ENCODE measurements around the gene SLC30A3. TPM values are rescaled to one million over a fixed set of nuclear protein-coding genes. Genes with fewer than 3 reads are reported as not detected.

The SLC30A3 gene
- total and polyA plus RNA-seq, 10 of the 15 experiments (the other 5 are each of a cell fraction or from before 2014, with no cell fraction given): 0.23 TPM; not detected in 9

DNA sequence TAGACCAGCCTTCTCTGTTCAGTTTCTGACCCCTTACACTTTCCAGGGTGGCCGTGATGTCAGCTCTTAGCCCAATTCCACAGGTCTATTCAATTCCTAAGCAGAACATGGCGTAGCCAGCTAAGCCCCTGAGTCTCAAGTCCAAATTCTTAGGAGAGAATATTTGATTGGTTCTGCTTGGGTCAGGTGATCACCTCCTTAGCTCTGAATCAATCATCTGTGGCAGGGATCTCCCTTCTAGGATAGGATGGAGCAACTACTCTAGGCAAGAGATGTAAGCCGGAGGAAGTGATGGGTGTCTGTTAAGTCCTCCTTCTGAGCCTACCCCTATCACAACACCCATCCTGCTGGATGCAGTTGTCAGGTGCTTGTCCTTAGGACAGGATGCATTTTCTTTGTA is 34.3 kb upstream of the SLC30A3 start:
- DNase-seq (ENCODE audit: low read depth, low spot score): no peak
- ChIA-PET POLR2A (no interaction called here), RAD21 (ENCODE audit: unreplicated experiment) (no interaction called here), SMC1A (ENCODE audit: uncharacterized antibody, unreplicated experiment) (interaction anchor here (1.6 kb wide), 1 partner anchor 198 kb away, joined by 4 read pairs; no protein-coding TSS in a partner anchor), CTCF (interaction anchor here (0.9 to 2.4 kb wide), 3 partner anchors 15 to 57 kb away, joined by 3 to 6 read pairs (median 3); partner anchors contain the start of gene TRIM54)
- no peaks in the 10 kb centered on the region for H3K79me2 ChIP-seq (ENCODE audit: control insufficient read depth, insufficient read depth, low read length)
- no peak for FAIRE-seq
- no peak overlapping the region for H3K4me3 ChIP-seq
- H3K9me3 ChIP-seq (replicated peaks; ENCODE audit: control insufficient read depth, insufficient read depth, low read length): no peaks in the 10 kb centered on the region
- no peaks in the 10 kb centered on the region for H4K20me1 ChIP-seq (ENCODE audit: control insufficient read depth, insufficient read depth)
- intact Hi-C loops (cut with micrococcal nuclease; ENCODE audit: unreplicated experiment): no loop called here
- TF ChIP-seq YBX1 (IDR thresholded peaks at IDR 0.05) (no peak), SP1 (IDR thresholded peaks at IDR 0.05; ENCODE audit: low read depth, low read length) (no peak), NR2F1 (conservative IDR thresholded peaks at IDR 0.05) (no peak), PAX8 (IDR thresholded peaks at IDR 0.05) (no peak), POU2F2 (IDR thresholded peaks at IDR 0.05; ENCODE audit: borderline replicate concordance, low read depth, low read length) (no peak), JUNB (IDR thresholded peaks at IDR 0.05) (no peak), FOXM1 (IDR thresholded peaks at IDR 0.05; ENCODE audit: low read depth, low read length) (no peak), JUND (IDR thresholded peaks at IDR 0.05; ENCODE audit: low read depth, low read length) (no peak), ZNF274 (IDR thresholded peaks at IDR 0.05; ENCODE audit: insufficient read depth, insufficient read length) (no peak), RELA (IDR thresholded peaks at IDR 0.05; ENCODE audit: borderline replicate concordance, partially characterized antibody) (no peak), CBX3 (IDR thresholded peaks at IDR 0.05; ENCODE audit: borderline replicate concordance, low read depth) (no peak)
- TF ChIP-seq, protein P1, sequence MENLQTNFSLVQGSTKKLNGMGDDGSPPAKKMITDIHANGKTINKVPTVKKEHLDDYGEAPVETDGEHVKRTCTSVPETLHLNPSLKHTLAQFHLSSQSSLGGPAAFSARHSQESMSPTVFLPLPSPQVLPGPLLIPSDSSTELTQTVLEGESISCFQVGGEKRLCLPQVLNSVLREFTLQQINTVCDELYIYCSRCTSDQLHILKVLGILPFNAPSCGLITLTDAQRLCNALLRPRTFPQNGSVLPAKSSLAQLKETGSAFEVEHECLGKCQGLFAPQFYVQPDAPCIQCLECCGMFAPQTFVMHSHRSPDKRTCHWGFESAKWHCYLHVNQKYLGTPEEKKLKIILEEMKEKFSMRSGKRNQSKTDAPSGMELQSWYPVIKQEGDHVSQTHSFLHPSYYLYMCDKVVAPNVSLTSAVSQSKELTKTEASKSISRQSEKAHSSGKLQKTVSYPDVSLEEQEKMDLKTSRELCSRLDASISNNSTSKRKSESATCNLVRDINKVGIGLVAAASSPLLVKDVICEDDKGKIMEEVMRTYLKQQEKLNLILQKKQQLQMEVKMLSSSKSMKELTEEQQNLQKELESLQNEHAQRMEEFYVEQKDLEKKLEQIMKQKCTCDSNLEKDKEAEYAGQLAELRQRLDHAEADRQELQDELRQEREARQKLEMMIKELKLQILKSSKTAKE (IDR thresholded peaks at IDR 0.05; ENCODE audit: low read depth, poor library complexity, severe bottlenecking): no peak
- TF ChIP-seq, protein P2, sequence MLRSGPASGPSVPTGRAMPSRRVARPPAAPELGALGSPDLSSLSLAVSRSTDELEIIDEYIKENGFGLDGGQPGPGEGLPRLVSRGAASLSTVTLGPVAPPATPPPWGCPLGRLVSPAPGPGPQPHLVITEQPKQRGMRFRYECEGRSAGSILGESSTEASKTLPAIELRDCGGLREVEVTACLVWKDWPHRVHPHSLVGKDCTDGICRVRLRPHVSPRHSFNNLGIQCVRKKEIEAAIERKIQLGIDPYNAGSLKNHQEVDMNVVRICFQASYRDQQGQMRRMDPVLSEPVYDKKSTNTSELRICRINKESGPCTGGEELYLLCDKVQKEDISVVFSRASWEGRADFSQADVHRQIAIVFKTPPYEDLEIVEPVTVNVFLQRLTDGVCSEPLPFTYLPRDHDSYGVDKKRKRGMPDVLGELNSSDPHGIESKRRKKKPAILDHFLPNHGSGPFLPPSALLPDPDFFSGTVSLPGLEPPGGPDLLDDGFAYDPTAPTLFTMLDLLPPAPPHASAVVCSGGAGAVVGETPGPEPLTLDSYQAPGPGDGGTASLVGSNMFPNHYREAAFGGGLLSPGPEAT (IDR thresholded peaks at IDR 0.05; ENCODE audit: low read depth): no peak
- TF ChIP-seq, protein P3, sequence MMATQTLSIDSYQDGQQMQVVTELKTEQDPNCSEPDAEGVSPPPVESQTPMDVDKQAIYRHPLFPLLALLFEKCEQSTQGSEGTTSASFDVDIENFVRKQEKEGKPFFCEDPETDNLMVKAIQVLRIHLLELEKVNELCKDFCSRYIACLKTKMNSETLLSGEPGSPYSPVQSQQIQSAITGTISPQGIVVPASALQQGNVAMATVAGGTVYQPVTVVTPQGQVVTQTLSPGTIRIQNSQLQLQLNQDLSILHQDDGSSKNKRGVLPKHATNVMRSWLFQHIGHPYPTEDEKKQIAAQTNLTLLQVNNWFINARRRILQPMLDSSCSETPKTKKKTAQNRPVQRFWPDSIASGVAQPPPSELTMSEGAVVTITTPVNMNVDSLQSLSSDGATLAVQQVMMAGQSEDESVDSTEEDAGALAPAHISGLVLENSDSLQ (IDR thresholded peaks at IDR 0.05): no peak
- TF ChIP-seq, protein P4, sequence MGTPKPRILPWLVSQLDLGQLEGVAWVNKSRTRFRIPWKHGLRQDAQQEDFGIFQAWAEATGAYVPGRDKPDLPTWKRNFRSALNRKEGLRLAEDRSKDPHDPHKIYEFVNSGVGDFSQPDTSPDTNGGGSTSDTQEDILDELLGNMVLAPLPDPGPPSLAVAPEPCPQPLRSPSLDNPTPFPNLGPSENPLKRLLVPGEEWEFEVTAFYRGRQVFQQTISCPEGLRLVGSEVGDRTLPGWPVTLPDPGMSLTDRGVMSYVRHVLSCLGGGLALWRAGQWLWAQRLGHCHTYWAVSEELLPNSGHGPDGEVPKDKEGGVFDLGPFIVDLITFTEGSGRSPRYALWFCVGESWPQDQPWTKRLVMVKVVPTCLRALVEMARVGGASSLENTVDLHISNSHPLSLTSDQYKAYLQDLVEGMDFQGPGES (IDR thresholded peaks at IDR 0.05): no peak
- H2AFZ ChIP-seq (ENCODE audit: control insufficient read depth, low read depth, low read length): no peak overlapping the region
- no peaks in the 10 kb centered on the region; a peak in 2 of 4 replicates for H3K27me3 ChIP-seq (replicated peaks in 1 of 2; ENCODE audit: control insufficient read depth in 2 of 2, insufficient read depth in 2 of 2, low read length in 1 of 2)
- 30% methylated on average over 3 of the region's 3 CpGs for WGBS (ENCODE audit: insufficient coverage, insufficient replicate concordance, low lambda C conversion rate, missing lambda C conversion rate)
- no peaks in the 10 kb centered on the region for H3K4me1 ChIP-seq (ENCODE audit: control insufficient read depth, insufficient read depth, low read length)
- no peak overlapping the region for H3K9ac ChIP-seq (ENCODE audit: control insufficient read depth, insufficient read depth, low read length)
- BruUV-seq (replicated peaks): no TSS peak
- in situ Hi-C loops (cut with MboI): no loop called here
- no peak overlapping the region for H3K27ac ChIP-seq (ENCODE audit: control insufficient read depth, insufficient read depth)
- H3K4me2 ChIP-seq (ENCODE audit: control insufficient read depth, insufficient read depth): no peak overlapping the region
- H3K36me3 ChIP-seq (ENCODE audit: control insufficient read depth in 2 of 2, insufficient read depth in 2 of 2, low read length in 1 of 2): no peaks in the 10 kb centered on the region
- no peak for ATAC-seq

All from GM12878 (cell line).